Transverse colon (tissue), 4 donors: ENCODE data around the gene TRDN.

Experiments
- CTCF ChIP-seq, 5 experiments: fragments of 200-600 bp in 3 of 5; fragments of 450-650 bp in 2 of 5; sonication (generic) in 3 of 5; IDR thresholded peaks; 1 replicate in 2 of 5; 2 replicates in 3 of 5; pipeline ENCODE4 v1.5.1; 2016 to 2017; ENCODE audit warnings: antibody characterized with exemption in 5 of 5, inconsistent platforms in 3 of 5, mild to moderate bottlenecking in 2 of 5, moderate library complexity in 1 of 5
- EP300 ChIP-seq: sonication (generic); formaldehyde crosslinking; IDR thresholded peaks from one replicate; pipeline ENCODE4 v1.6.1; 2017; ENCODE audit warnings: antibody characterized with exemption, low read depth
- POLR2A ChIP-seq: fragments of 450-650 bp; IDR thresholded peaks from one replicate; pipeline ENCODE4 v1.6.1; 2016; ENCODE audit warnings: antibody characterized with exemption, mild to moderate bottlenecking, moderate library complexity
- POLR2AphosphoS5 ChIP-seq, 3 donors: sonication (generic); formaldehyde crosslinking; IDR thresholded peaks; one replicate each; pipeline ENCODE4 v1.6.1; 2016; ENCODE audit warnings: antibody characterized with exemption in 3 of 3

DNA sequence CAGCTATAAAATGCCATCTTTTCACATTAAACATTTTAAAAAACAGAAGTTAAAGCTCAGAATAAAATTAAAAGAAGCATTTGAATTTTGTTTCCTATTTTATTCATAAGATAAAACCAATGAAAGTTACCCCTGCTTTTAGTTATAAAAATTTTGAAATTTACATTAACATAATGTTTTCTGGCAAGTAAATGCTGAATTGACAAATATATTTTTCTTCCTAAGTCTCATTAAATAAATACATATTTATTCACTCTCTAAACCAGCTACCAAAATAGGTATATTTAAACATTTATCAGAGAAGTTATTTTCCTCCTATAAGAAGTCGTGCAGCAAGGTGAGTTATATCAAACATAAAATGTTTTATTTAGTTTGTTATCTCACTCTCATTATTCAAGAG lies 213.6 kb downstream of the TRDN start:
- TF ChIP-seq CTCF (IDR thresholded peaks at IDR 0.05) (no peak), EP300 (no peak), POLR2A (no peak), POLR2AphosphoS5 (IDR thresholded peaks at IDR 0.05) (no peak)
